Anterior cingulate cortex (tissue), 58 donors: ENCODE measurements around the gene ZNF2.

Source experiments
- DNase-seq, 58 donors: peaks; one replicate each; lab custom pipeline; 2025; lab: John Stamatoyannopoulos, UW

Gene ZNF2

GRCh38 chr2:95203911-95204310, 38.3 kb downstream of the ZNF2 start:
- DNase-seq = no peak

GRCh38 chr2:95204396-95204795, 38.8 kb downstream of the ZNF2 start:
- DNase-seq = no peak

GRCh38 chr2:95206096-95206495, 40.5 kb downstream of the ZNF2 start:
- no peak for DNase-seq

- DNase-seq = peak; percentile 46 to 94 (median 87)
Measured at GRCh38 chr2:95207111-95207961, 41.7 kb downstream of the ZNF2 start, which contains the start of gene ZNF892. TSS of gene ZNF892 (plus strand) at chr2:95207521. CDS start at chr2:95207816, 295 bp downstream.

GRCh38 chr2:95208106-95208505, 42.5 kb downstream of the ZNF2 start:
- no peak for DNase-seq

- no peak for DNase-seq
Measured at GRCh38 chr2:95215018-95215612, 49.5 kb downstream of the ZNF2 start.

GRCh38 chr2:95220449-95220848, 54.8 kb downstream of the ZNF2 start:
- no peak for DNase-seq

GRCh38 chr2:95225658-95226057, 60.0 kb downstream of the ZNF2 start:
- DNase-seq = no peak

- peak in 48 of 58 donors; percentile 2 to 76 (median 42) for DNase-seq
Measured at GRCh38 chr2:95231723-95232122, 66.1 kb downstream of the ZNF2 start.

GRCh38 chr2:95232232-95232631, 66.6 kb downstream of the ZNF2 start:
- DNase-seq = peak in 1 of 58 donors; percentile 4
